Tibial nerve (tissue), 4 donors: Measurements from ENCODE around the gene CELA2B. TPM values are rescaled to one million over a fixed set of nuclear protein-coding genes. Genes with fewer than 3 reads are reported as not detected.
"Not testable (repeated sequence)": the region's sequence is repeated elsewhere in the genome, so short reads cannot be mapped to it uniquely, and the experiment has no call there.

Experiments
- DNase-seq, 2 donors: peaks; one replicate each; pipeline ENCODE4 v3.0.0-alpha.2; 2019; ENCODE audit warnings: low spot score in 2 of 2
- H3K27ac ChIP-seq, 4 donors: fragments of 200-600 bp; sonication (generic) in 3 of 4; one replicate each; pipeline ENCODE4 v1.5.1; 2017 to 2019; ENCODE audit warnings: mild to moderate bottlenecking in 1 of 4
- H3K27me3 ChIP-seq, 2 donors: fragments of 200-600 bp; sonication (generic) in 1 of 2; one replicate each; pipeline versions ENCODE4 v1.5.1 to v1.6.0; 2017 to 2019
- H3K36me3 ChIP-seq, 3 donors: fragments of 200-600 bp; sonication (generic); one replicate each; pipeline ENCODE4 v1.5.1; 2018 to 2019
- H3K4me1 ChIP-seq, 4 donors: fragments of 200-600 bp; sonication (generic) in 3 of 4; one replicate each; pipeline ENCODE4 v1.5.1; 2017 to 2019
- H3K4me3 ChIP-seq, 4 donors: fragments of 200-600 bp; sonication (generic) in 3 of 4; one replicate each; pipeline ENCODE4 v1.5.1; 2017 to 2019; ENCODE audit warnings: mild to moderate bottlenecking in 1 of 4, moderate library complexity in 1 of 4
- H3K9me3 ChIP-seq, 4 donors: fragments of 200-600 bp; sonication (generic) in 3 of 4; one replicate each; pipeline ENCODE4 v1.5.1; 2017 to 2019
- EP300 ChIP-seq, 2 donors: sonication (generic); formaldehyde crosslinking; IDR thresholded peaks; one replicate each; pipeline ENCODE4 v1.6.1; 2017; ENCODE audit warnings: antibody characterized with exemption in 2 of 2, mild to moderate bottlenecking in 1 of 2
- POLR2A ChIP-seq, 2 donors: fragments of 450-650 bp; IDR thresholded peaks; one replicate each; pipeline ENCODE4 v1.6.1; 2017; ENCODE audit warnings: antibody characterized with exemption in 2 of 2, mild to moderate bottlenecking in 2 of 2, moderate library complexity in 2 of 2
- WGBS, 2 donors: methylation state at CpG; one replicate each; pipeline ENCODE4 v1.1.5; 2018; 5-methylcytosine and 5-hydroxymethylcytosine counted together
- total RNA-seq, 4 donors: library from RNA; depleted of rRNA; stranded (reverse); fragments of >200 nt; gene quantifications; one replicate each; pipeline ENCODE4 v1.1.0, GENCODE V29; 2016
- TF ChIP-seq, protein P1 (sequence below), 5 experiments: fragments of 200-600 bp in 3 of 5; fragments of 450-650 bp in 2 of 5; sonication (generic) in 3 of 5; IDR thresholded peaks; one replicate each; pipeline ENCODE4 v1.5.1; 2016 to 2019; ENCODE audit warnings: antibody characterized with exemption in 5 of 5, mild to moderate bottlenecking in 3 of 5, moderate library complexity in 2 of 5

CELA2B gene
- total RNA-seq, 4 donors from 2014 or later: not detected

- 93 to 94% methylated on average over 3 of the region's 3 CpGs for WGBS, 2 donors
- peaks cover 0 to 17% (median 8%) of the 10 kb centered on the region in 4 donors for H3K4me1 ChIP-seq
- H3K27ac ChIP-seq: no peak overlapping the region
- H3K36me3 ChIP-seq: peaks cover 0 to 30% (median 0%) of the 10 kb centered on the region in 3 donors
- H3K9me3 ChIP-seq: no peaks in the 10 kb centered on the region
- no peak overlapping the region for H3K4me3 ChIP-seq
- TF ChIP-seq, protein P1, sequence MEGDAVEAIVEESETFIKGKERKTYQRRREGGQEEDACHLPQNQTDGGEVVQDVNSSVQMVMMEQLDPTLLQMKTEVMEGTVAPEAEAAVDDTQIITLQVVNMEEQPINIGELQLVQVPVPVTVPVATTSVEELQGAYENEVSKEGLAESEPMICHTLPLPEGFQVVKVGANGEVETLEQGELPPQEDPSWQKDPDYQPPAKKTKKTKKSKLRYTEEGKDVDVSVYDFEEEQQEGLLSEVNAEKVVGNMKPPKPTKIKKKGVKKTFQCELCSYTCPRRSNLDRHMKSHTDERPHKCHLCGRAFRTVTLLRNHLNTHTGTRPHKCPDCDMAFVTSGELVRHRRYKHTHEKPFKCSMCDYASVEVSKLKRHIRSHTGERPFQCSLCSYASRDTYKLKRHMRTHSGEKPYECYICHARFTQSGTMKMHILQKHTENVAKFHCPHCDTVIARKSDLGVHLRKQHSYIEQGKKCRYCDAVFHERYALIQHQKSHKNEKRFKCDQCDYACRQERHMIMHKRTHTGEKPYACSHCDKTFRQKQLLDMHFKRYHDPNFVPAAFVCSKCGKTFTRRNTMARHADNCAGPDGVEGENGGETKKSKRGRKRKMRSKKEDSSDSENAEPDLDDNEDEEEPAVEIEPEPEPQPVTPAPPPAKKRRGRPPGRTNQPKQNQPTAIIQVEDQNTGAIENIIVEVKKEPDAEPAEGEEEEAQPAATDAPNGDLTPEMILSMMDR (IDR thresholded peaks at IDR 0.05): no peak
- DNase-seq: no peak
- no peaks in the 10 kb centered on the region for H3K27me3 ChIP-seq
These were observed 43.7 kb downstream of the CELA2B start for GRCh38 chr1:15519625-15520024.

GRCh38 chr1:15521206-15521906, 45.5 kb downstream of the CELA2B start:
- H3K4me3 ChIP-seq, DNase-seq, H3K27me3 ChIP-seq, H3K9me3 ChIP-seq: not testable (repeated sequence)
- Histone ChIP-seq H3K36me3 (peaks cover 0 to 23% (median 0%) of the 10 kb centered on the region in 3 donors), H3K27ac (peak overlapping the region in 1 of 4 donors; percentile 97), H3K4me1 (peaks cover 0 to 23% (median 10%) of the 10 kb centered on the region in 4 donors)
- WGBS, 2 donors: 93 to 95% methylated on average over 17 of the region's 17 CpGs

- no peak for DNase-seq
- Histone ChIP-seq H3K9me3 (no peaks in the 10 kb centered on the region), H3K27me3 (no peaks in the 10 kb centered on the region), H3K4me3 (no peak overlapping the region), H3K36me3 (peaks cover 0 to 11% (median 0%) of the 10 kb centered on the region in 3 donors), H3K4me1 (peaks cover 0 to 28% (median 13%) of the 10 kb centered on the region in 4 donors), H3K27ac (peak overlapping the region in 1 of 4 donors; percentile 97)
- 91 to 95% methylated on average over 4 of the region's 4 CpGs for WGBS, 2 donors
- TF ChIP-seq POLR2A (IDR thresholded peaks at IDR 0.05) (no peak), EP300 (IDR thresholded peaks at IDR 0.05) (no peak)
- TF ChIP-seq, protein P1 (IDR thresholded peaks at IDR 0.05): no peak
These were observed 46.6 kb downstream of the CELA2B start for GRCh38 chr1:15522551-15522950.

DNA sequence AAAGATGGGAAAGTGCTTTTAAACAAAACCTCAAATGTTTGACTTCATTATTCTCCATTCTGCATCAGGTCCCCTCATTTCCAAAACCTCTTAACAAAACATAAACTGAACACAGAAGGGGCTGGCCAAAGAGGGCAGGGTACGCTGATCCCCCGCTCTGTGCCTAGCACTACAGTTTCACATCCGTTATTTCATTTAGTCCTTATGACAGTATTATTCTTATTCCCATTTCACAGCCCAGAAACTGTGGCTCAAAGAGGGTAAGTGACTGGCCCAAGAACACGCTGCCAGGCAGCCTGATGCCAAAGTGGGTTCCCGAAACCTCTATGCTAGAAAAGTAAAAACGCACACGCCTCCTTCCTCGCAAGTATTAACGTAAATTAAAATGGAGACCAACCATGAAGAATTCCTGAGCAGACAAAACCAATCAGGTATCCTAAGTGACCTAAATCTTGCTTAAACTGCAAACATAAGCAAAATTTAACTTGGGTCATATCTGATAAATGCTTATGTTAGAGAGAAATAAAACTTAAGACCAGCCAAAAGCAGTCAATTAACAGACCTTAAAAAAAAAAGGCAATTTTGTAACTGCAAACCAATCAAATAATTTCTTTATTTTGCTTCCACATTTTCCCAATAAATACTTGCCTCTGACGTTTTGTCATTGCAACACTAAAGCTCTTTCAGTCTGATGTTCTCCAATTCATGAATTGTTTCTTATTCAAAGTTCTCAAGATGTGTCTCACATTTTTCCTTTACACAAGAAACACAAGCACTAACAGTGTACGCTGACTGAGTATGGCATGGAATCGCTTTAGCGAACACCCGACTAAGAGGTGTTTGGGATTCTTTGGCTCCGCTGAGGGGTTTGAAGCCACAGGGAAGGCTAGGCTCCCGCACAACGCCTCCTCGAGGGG, 47.5 kb downstream of the CELA2B start:
- WGBS, 2 donors: 37 to 42% methylated on average over 18 of the region's 18 CpGs
- no peak for DNase-seq

DNA sequence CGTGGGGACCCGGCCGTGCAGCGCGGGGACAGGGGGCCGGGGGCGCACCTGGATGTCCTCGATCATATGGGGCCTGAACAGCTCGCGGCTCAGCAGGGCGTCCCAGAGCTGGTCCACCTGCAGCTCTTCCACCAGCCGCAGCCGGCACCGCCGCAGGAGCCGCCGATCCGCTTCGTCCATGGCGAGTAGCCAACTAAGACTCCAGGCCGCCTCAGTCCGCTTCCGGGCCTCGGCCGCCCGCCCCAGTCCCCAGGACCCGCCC, 48.0 kb downstream of the CELA2B start, which contains the start of gene CASP9:
CASP9 (minus strand) TSS at position 195 of the 262 bp plus-strand sequence; CDS start at position 180, 15 bp downstream.
- WGBS, 2 donors: 0% methylated on average over 1 of the region's 27 CpGs; no CpG with 5 or more reads in 1 of the 2 donors
- H3K4me1 ChIP-seq: peaks cover 3 to 42% (median 15%) of the 10 kb centered on the region in 4 donors
- H3K27ac ChIP-seq: peak within 1 kb of the TSS; percentile 95 to 99 (median 98)
- no peaks in the 10 kb centered on the region for H3K36me3 ChIP-seq
- peak within 1 kb of the TSS; percentile 54 to 77 (median 72) for H3K4me3 ChIP-seq
- H3K27me3 ChIP-seq: no peaks in the 10 kb centered on the region
- TF ChIP-seq EP300 (IDR thresholded peaks at IDR 0.05) (peak; percentile 74 to 86), POLR2A (IDR thresholded peaks at IDR 0.05) (peak in 1 of 2 donors; percentile 82)
- TF ChIP-seq, protein P1 (IDR thresholded peaks at IDR 0.05): peak in 1 of 5 experiments; percentile 33
- H3K9me3 ChIP-seq: no peaks in the 10 kb centered on the region
- no peak for DNase-seq

More for the DNA sequence above, 47.5 kb downstream of the CELA2B start:
- H3K27me3 ChIP-seq: no peaks in the 10 kb centered on the region
- TF ChIP-seq EP300 (IDR thresholded peaks at IDR 0.05): no peak
- no peak for TF ChIP-seq POLR2A (IDR thresholded peaks at IDR 0.05)
- TF ChIP-seq, protein P1 (IDR thresholded peaks at IDR 0.05): no peak
- H3K9me3 ChIP-seq: no peaks in the 10 kb centered on the region
- peaks cover 0 to 3% (median 0%) of the 10 kb centered on the region in 3 donors for H3K36me3 ChIP-seq
- H3K4me3 ChIP-seq: peak overlapping the region; percentile 54 to 77 (median 72)
- peak overlapping the region; percentile 95 to 98 (median 96) for H3K27ac ChIP-seq
- peaks cover 3 to 36% (median 15%) of the 10 kb centered on the region in 4 donors for H3K4me1 ChIP-seq
